RCC 7860 (cell line): Measurements from ENCODE around the gene MOCS2.
"Not testable (repeated sequence)": the region's sequence is repeated elsewhere in the genome, so short reads cannot be mapped to it uniquely, and the experiment has no call there.

Experiments
- DNase-seq: peaks from one replicate; pipeline ENCODE4 v3.0.0-alpha.2; 2015; ENCODE audit warnings: low spot score
- FAIRE-seq: peaks from 2 replicates; lab custom pipeline; 2012; peaks lifted over from hg19 to GRCh38; lab: Jason Lieb, UNC

MOCS2 gene

GRCh38 chr5:53109443-53110127 is at the start of gene MOCS2:
Gene MOCS2 (minus strand): TSS chr5:53109757. CDS start chr5:53107174, 2,583 bp downstream.
- no peak for FAIRE-seq
- DNase-seq = peak; percentile 60

- peak; percentile 44 for DNase-seq
- FAIRE-seq = no peak
Observed at GRCh38 chr5:53151713-53152458, 42.3 kb upstream of the MOCS2 start.

GRCh38 chr5:53133020-53133419 is 23.5 kb upstream of the MOCS2 start:
- DNase-seq = no peak
- FAIRE-seq = no peak

GRCh38 chr5:53130266-53130665 is 20.7 kb upstream of the MOCS2 start:
- DNase-seq = no peak

GRCh38 chr5:53128481-53128880 is 18.9 kb upstream of the MOCS2 start:
- DNase-seq = no peak
- no peak for FAIRE-seq

More at GRCh38 chr5:53130266-53130665, 20.7 kb upstream of the MOCS2 start:
- FAIRE-seq = no peak

- FAIRE-seq (no peak), DNase-seq (no peak)
Observed at GRCh38 chr5:53127107-53127506, 17.6 kb upstream of the MOCS2 start.

- no peak for FAIRE-seq
Observed at GRCh38 chr5:53126521-53126920, 17.0 kb upstream of the MOCS2 start.

GRCh38 chr5:53123702-53124101 is 14.1 kb upstream of the MOCS2 start:
- FAIRE-seq = no peak

More at GRCh38 chr5:53126521-53126920, 17.0 kb upstream of the MOCS2 start:
- peak; percentile 37 for DNase-seq

GRCh38 chr5:53120165-53120564 is 10.6 kb upstream of the MOCS2 start:
- FAIRE-seq = no peak
- DNase-seq = no peak

More at GRCh38 chr5:53123702-53124101, 14.1 kb upstream of the MOCS2 start:
- no peak for DNase-seq

GRCh38 chr5:53118879-53119278 is 9.3 kb upstream of the MOCS2 start:
- DNase-seq (no peak), FAIRE-seq (no peak)

- FAIRE-seq = no peak
- DNase-seq = no peak
Observed at GRCh38 chr5:53116597-53116996, 7.0 kb upstream of the MOCS2 start.

- DNase-seq (no peak), FAIRE-seq (no peak)
Observed at GRCh38 chr5:53114988-53115387, 5.4 kb upstream of the MOCS2 start.

GRCh38 chr5:53113947-53114346 is 4.4 kb upstream of the MOCS2 start:
- FAIRE-seq (no peak), DNase-seq (no peak)

- no peak for DNase-seq
- no peak for FAIRE-seq
Observed at GRCh38 chr5:53112909-53113308, 3.4 kb upstream of the MOCS2 start.

- FAIRE-seq, DNase-seq: not testable (repeated sequence)
Observed at GRCh38 chr5:53112307-53112706, 2.8 kb upstream of the MOCS2 start.

- FAIRE-seq = no peak
- DNase-seq = no peak
Observed at GRCh38 chr5:53111139-53111538, 1.6 kb upstream of the MOCS2 start.

GRCh38 chr5:53110156-53110555 is 599 bp upstream of the MOCS2 start:
- FAIRE-seq (no peak), DNase-seq (no peak)

- no peak for DNase-seq
Observed at GRCh38 chr5:53109056-53109442, 508 bp downstream of the MOCS2 start.

GRCh38 chr5:53105611-53106300 is 3.8 kb downstream of the MOCS2 start:
- DNase-seq (no peak), FAIRE-seq (no peak)

More at GRCh38 chr5:53109056-53109442, 508 bp downstream of the MOCS2 start:
- no peak for FAIRE-seq

GRCh38 chr5:53100606-53101005 is 9.0 kb downstream of the MOCS2 start:
- DNase-seq (no peak), FAIRE-seq (no peak)

- DNase-seq = no peak
- FAIRE-seq = no peak
Observed at GRCh38 chr5:53099546-53099945, 10.0 kb downstream of the MOCS2 start.
